IMR-90 (cell line): Measurements from ENCODE around the gene CPA5. TPM values are rescaled to one million over a fixed set of nuclear protein-coding genes. Genes with fewer than 3 reads are reported as not detected.

Experiments used
- ATAC-seq: fragments of 200-7000 bp; cut with Tn5 transposase; 2 replicates; pipeline ENCODE4 v1.9.1; 2020; ENCODE audit warnings: low read depth, mild to moderate bottlenecking, moderate library complexity
- BruUV-seq: library from RNA; stranded (reverse); fragments of 400-500 nt; replicated peaks from 2 replicates; lab custom pipeline; 2021; lab: Mats Ljungman, UMichigan
- CTCF ChIA-PET: fragments of 300-600 bp; formaldehyde crosslinking; extraction: SDS; loops from one replicate; lab custom pipeline; 2021; ENCODE audit warnings: antibody characterized with exemption; lab: Yijun Ruan, JAX
- POLR2A ChIA-PET: fragments of 300-600 bp; sonication (Branson Sonifier 250); formaldehyde crosslinking; loops from one replicate; lab custom pipeline; 2022; ENCODE audit warnings: antibody characterized with exemption; ENCODE audit not compliant: unreplicated experiment; lab: Charles Lee
- DNase-seq: peaks from one replicate; pipeline ENCODE4 v3.0.0; 2013
- H2AFZ ChIP-seq: replicated peaks from 2 replicates; pipeline ENCODE3; 2013; ENCODE audit warnings: low read length, mild to moderate bottlenecking; ENCODE audit not compliant: poor library complexity
- H2AK5ac ChIP-seq: 2 replicates; pipeline ENCODE4 v1.6.1; 2013; ENCODE audit warnings: low read depth, low read length, inconsistent platforms
- H2AK9ac ChIP-seq: replicated peaks from 2 replicates; pipeline ENCODE3; 2013; ENCODE audit warnings: mild to moderate bottlenecking, low read depth, low read length, moderate library complexity; ENCODE audit not compliant: poor library complexity
- H2BK120ac ChIP-seq: 2 replicates; pipeline ENCODE4 v1.6.1; 2013; ENCODE audit warnings: low read depth, low read length, inconsistent platforms
- H2BK15ac ChIP-seq: 3 replicates; pipeline ENCODE4 v1.6.1; 2013; ENCODE audit warnings: low read depth, low read length, inconsistent platforms
- H2BK20ac ChIP-seq: 2 replicates; pipeline ENCODE4 v1.6.1; 2013; ENCODE audit warnings: low read depth, mild to moderate bottlenecking, inconsistent platforms, low read length, moderate library complexity
- H2BK5ac ChIP-seq: 2 replicates; pipeline ENCODE4 v1.6.1; 2013; ENCODE audit warnings: mild to moderate bottlenecking, low read depth, low read length, inconsistent platforms; ENCODE audit not compliant: poor library complexity, severe bottlenecking
- H3K14ac ChIP-seq: replicated peaks from 2 replicates; pipeline ENCODE4 v1.6.1; 2013; ENCODE audit warnings: low read depth, low read length, inconsistent platforms
- H3K18ac ChIP-seq: 2 replicates; pipeline ENCODE4 v1.6.1; 2013; ENCODE audit warnings: low read depth, low read length, control low read depth
- H3K23ac ChIP-seq: 2 replicates; pipeline ENCODE4 v1.6.1; 2013; ENCODE audit warnings: low read depth, low read length, inconsistent platforms
- H3K27ac ChIP-seq: 2 replicates; pipeline ENCODE4 v1.5.1; 2013; ENCODE audit warnings: mild to moderate bottlenecking, control low read depth, low read length; ENCODE audit not compliant: insufficient read depth
- H3K27me3 ChIP-seq: 2 replicates; pipeline ENCODE4 v1.6.1; 2013; ENCODE audit warnings: low read length; ENCODE audit not compliant: control insufficient read depth, insufficient read depth
- H3K36me3 ChIP-seq: 2 replicates; pipeline ENCODE4 v1.6.1; 2013; ENCODE audit warnings: low read length, mixed read lengths; ENCODE audit not compliant: control insufficient read depth, insufficient read depth
- H3K4ac ChIP-seq: 2 replicates; pipeline ENCODE4 v1.6.1; 2013; ENCODE audit warnings: low read depth, low read length, inconsistent platforms
- H3K4me1 ChIP-seq: 2 replicates; pipeline ENCODE4 v1.6.1; 2013; ENCODE audit warnings: low read length, mixed read lengths; ENCODE audit not compliant: control insufficient read depth, insufficient read depth
- H3K4me2 ChIP-seq: 2 replicates; pipeline ENCODE4 v1.6.1; 2013; ENCODE audit warnings: low read depth, mild to moderate bottlenecking, control low read depth, low read length, moderate library complexity
- H3K4me3 ChIP-seq: 2 replicates; pipeline ENCODE4 v1.5.1; 2013; ENCODE audit warnings: low read depth, mild to moderate bottlenecking, control low read depth, low read length, moderate library complexity; ENCODE audit not compliant: insufficient read depth
- H3K56ac ChIP-seq: 2 replicates; pipeline ENCODE4 v1.6.1; 2013; ENCODE audit warnings: low read length, inconsistent platforms; ENCODE audit not compliant: insufficient read depth; ENCODE audit errors: extremely low read depth
- H3K79me1 ChIP-seq, 2 experiments: 2 replicates each; pipeline ENCODE4 v1.6.1; 2013; ENCODE audit warnings: low read length in 2 of 2, inconsistent platforms in 1 of 2, low read depth in 1 of 2
- H3K9ac ChIP-seq: 2 replicates; pipeline ENCODE4 v1.6.1; 2013; ENCODE audit warnings: low read depth, low read length, control low read depth
- H3K9me1 ChIP-seq: 2 replicates; pipeline ENCODE4 v1.6.1; 2013; ENCODE audit warnings: low read length, inconsistent platforms; ENCODE audit not compliant: insufficient read depth
- H3K9me3 ChIP-seq: 2 replicates; pipeline ENCODE4 v1.6.1; 2013; ENCODE audit warnings: low read length; ENCODE audit not compliant: control insufficient read depth, insufficient read depth
- H4K20me1 ChIP-seq: 2 replicates; pipeline ENCODE4 v1.6.1; 2013; ENCODE audit warnings: low read length, inconsistent platforms; ENCODE audit not compliant: insufficient read depth
- H4K5ac ChIP-seq: 2 replicates; pipeline ENCODE4 v1.6.1; 2013; ENCODE audit warnings: mild to moderate bottlenecking, low read depth, low read length, control low read depth
- H4K8ac ChIP-seq, 2 experiments: 2 replicates each; pipeline ENCODE4 v1.6.1; 2013; ENCODE audit warnings: low read depth in 2 of 2, low read length in 2 of 2, control low read depth in 1 of 2, inconsistent platforms in 1 of 2
- H4K91ac ChIP-seq: 2 replicates; pipeline ENCODE4 v1.6.1; 2013; ENCODE audit warnings: low read depth, low read length, inconsistent platforms; ENCODE audit not compliant: insufficient read depth
- BHLHE40 ChIP-seq: fragments of 150-350 bp; IDR thresholded peaks from 2 replicates; pipeline ENCODE4 v1.6.1; 2016; ENCODE audit warnings: mild to moderate bottlenecking, low read depth, low read length
- CEBPB ChIP-seq: IDR thresholded peaks from 2 replicates; pipeline ENCODE4 v1.6.1; 2012; ENCODE audit warnings: low read depth, low read length, improper control_type of control experiment
- CHD1 ChIP-seq: IDR thresholded peaks from 2 replicates; pipeline ENCODE4 v1.6.1; 2012; ENCODE audit warnings: low read depth, low read length, improper control_type of control experiment
- FOS ChIP-seq: fragments of 150-350 bp; IDR thresholded peaks from 2 replicates; pipeline ENCODE4 v1.6.1; 2016; ENCODE audit warnings: low read depth, low read length
- MAFK ChIP-seq: IDR thresholded peaks from 2 replicates; pipeline ENCODE4 v1.6.1; 2012; ENCODE audit warnings: low read depth, low read length, improper control_type of control experiment
- MAZ ChIP-seq: IDR thresholded peaks from 2 replicates; pipeline ENCODE4 v1.6.1; 2012; ENCODE audit warnings: low read depth, mild to moderate bottlenecking, low read length, improper control_type of control experiment, moderate library complexity, borderline replicate concordance
- MXI1 ChIP-seq: IDR thresholded peaks from 2 replicates; pipeline ENCODE4 v1.6.1; 2012; ENCODE audit warnings: low read depth, mild to moderate bottlenecking, low read length, moderate library complexity, borderline replicate concordance
- NFE2L2 ChIP-seq: fragments of 150-350 bp; IDR thresholded peaks from 2 replicates; pipeline ENCODE4 v1.6.1; 2016; ENCODE audit warnings: low read depth, mild to moderate bottlenecking, low read length
- POLR2A ChIP-seq: IDR thresholded peaks from 2 replicates; pipeline ENCODE4 v1.6.1; 2012; ENCODE audit warnings: mild to moderate bottlenecking, low read depth, low read length
- RAD21 ChIP-seq: IDR thresholded peaks from 2 replicates; pipeline ENCODE4 v1.6.1; 2012; ENCODE audit warnings: low read length, improper control_type of control experiment
- RCOR1 ChIP-seq: IDR thresholded peaks from 2 replicates; pipeline ENCODE4 v1.6.1; 2012; ENCODE audit warnings: mild to moderate bottlenecking, low read length, improper control_type of control experiment; ENCODE audit not compliant: insufficient replicate concordance
- RFX5 ChIP-seq: IDR thresholded peaks from 2 replicates; pipeline ENCODE4 v1.8.0; 2012; ENCODE audit warnings: low read depth, mild to moderate bottlenecking, low read length, moderate library complexity
- SMC3 ChIP-seq: fragments of 150-350 bp; IDR thresholded peaks from 2 replicates; pipeline ENCODE4 v1.6.1; 2016; ENCODE audit warnings: low read depth, mild to moderate bottlenecking, antibody characterized with exemption, low read length, moderate library complexity
- WGBS, 2 experiments: methylation state at CpG; one replicate each; pipeline versions ENCODE4 v1.1.5 to v1.1.7; 2013; ENCODE audit warnings: missing lambda C conversion rate in 2 of 2; ENCODE audit not compliant: insufficient read length in 1 of 2; ENCODE audit errors: extremely low coverage in 2 of 2; 5-methylcytosine and 5-hydroxymethylcytosine counted together
- dilution Hi-C: fragments of 300-500 bp; cut with HindIII; formaldehyde crosslinking; loops from one replicate; pipeline ENCODE4 v1.14.3; 2018; ENCODE audit warnings: low sequenced_read_pairs; ENCODE audit not compliant: unreplicated experiment
- in situ Hi-C: fragments of 300-500 bp; cut with MboI; formaldehyde crosslinking; loops from 3 replicates; pipeline ENCODE4 v1.14.3; 2019; ENCODE audit warnings: low sequenced_read_pairs, inconsistent platforms, mixed read lengths
- intact Hi-C: fragments of 100-400 bp; cut with micrococcal nuclease; formaldehyde crosslinking; loops from 2 replicates; pipeline ENCODE4 v1.10.0; 2022
- polyA plus RNA-seq, 3 experiments: library from polyadenylated mRNA; depleted of rRNA; stranded (reverse); fragments of >200 nt; gene quantifications; 2 replicates each; pipeline ENCODE4 v1.2.3, GENCODE V29; 2012; ENCODE audit warnings: low replicate concordance in 1 of 3
- total RNA-seq: library from RNA; depleted of rRNA; stranded (reverse); fragments of >200 nt; gene quantifications from 2 replicates; pipeline ENCODE4 v1.2.3, GENCODE V29; 2012
- TF ChIP-seq, protein P1 (sequence below): fragments of 150-350 bp; IDR thresholded peaks from 2 replicates; pipeline ENCODE4 v1.6.1; 2016; ENCODE audit warnings: low read depth, mild to moderate bottlenecking, low read length, moderate library complexity, borderline replicate concordance
- TF ChIP-seq, protein P2 (sequence below): conservative IDR thresholded peaks from 2 replicates; pipeline ENCODE4 v1.5.1; 2012; ENCODE audit warnings: mild to moderate bottlenecking, low read depth, low read length, improper control_type of control experiment

Gene CPA5
- total and polyA plus RNA-seq, 2 of the 4 experiments (the other 2 are of a cell fraction): under 0.01 to 0.86 TPM

DNA sequence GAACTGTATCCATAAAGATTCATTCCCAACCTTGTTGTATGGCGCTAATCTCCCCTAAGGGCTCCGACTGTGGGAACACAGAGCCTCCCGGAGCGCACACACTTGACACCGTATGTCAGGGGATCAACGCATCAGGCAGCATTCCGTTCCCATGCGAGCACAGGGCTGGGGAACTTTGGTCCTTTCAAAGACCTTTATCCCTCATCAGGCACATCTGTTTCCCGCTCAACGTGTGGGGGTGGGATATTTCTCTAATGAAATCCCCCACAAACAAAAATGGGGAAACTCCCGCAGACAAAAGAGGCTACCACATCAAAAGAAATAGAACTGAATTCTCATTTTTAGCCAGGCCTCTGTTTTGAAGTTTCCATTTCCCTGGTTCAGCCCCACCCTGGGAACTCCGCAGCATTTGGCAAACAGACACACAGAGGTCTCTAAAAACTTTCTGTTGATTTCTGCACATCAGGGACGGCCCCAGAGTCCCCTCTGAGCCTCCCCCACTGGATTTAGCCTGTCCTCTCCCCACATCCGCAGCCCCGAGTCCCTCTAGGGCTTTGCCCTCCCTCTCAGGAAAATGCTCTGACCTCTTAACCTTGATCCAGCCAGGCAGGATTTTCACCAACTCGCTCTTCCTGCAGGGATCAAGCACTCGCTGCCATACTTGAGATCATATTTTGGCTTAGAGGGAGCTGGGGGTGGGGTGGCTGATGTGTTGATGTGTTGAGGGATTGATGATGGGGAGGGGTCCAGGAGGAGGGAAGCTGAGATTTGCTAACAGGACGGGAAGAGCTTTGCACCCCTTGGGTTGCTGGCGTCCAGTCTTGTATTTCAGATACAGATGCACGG, 6.6 kb downstream of the CPA5 start:
- H3K4me2 ChIP-seq: no peak overlapping the region
- in situ Hi-C loops (no loop called here), dilution Hi-C loops (no loop called here), intact Hi-C loops (loop anchor here (10.0 kb wide), 1 partner anchor 144 kb away; the partner anchor contains the start of gene MEST)
- no peak overlapping the region for H3K9ac ChIP-seq
- no peaks in the 10 kb centered on the region for H4K20me1 ChIP-seq
- ChIA-PET POLR2A (no interaction called here), CTCF (no interaction called here)
- DNase-seq (no peak), ATAC-seq (no peak)
- no TSS peak for BruUV-seq
- WGBS, 2 experiments: 59% methylated on average over 5 of the region's 20 CpGs; no CpG with 5 or more reads in 1 of the 2 experiments
- H2BK5ac ChIP-seq: no peak overlapping the region
- H2AK9ac ChIP-seq: peak overlapping the region; percentile 47
- no peaks in the 10 kb centered on the region for H3K27me3 ChIP-seq
- H3K18ac ChIP-seq: peak overlapping the region; percentile 95; the same call in 1 of the 2 replicates
- H4K5ac ChIP-seq: peak overlapping the region; percentile 35; the same call in 1 of the 2 replicates
- H3K27ac ChIP-seq: no peak overlapping the region
- peak overlapping the region; percentile 50 for H2AFZ ChIP-seq
- H3K4me1 ChIP-seq: peaks cover 23% of the 10 kb centered on the region
- H3K4ac ChIP-seq: peak overlapping the region; percentile 90
- peak overlapping the region; percentile 86 for H2BK20ac ChIP-seq
- H2BK120ac ChIP-seq: peak overlapping the region; percentile 95
- no peak overlapping the region for H3K56ac ChIP-seq
- peak overlapping the region; percentile 48 for H3K14ac ChIP-seq
- H3K4me3 ChIP-seq: no peak overlapping the region
- peak overlapping the region; percentile 91 for H4K91ac ChIP-seq
- peak overlapping the region; percentile 90 for H2AK5ac ChIP-seq
- no peak overlapping the region for H3K23ac ChIP-seq
- H3K9me3 ChIP-seq: no peaks in the 10 kb centered on the region
- H3K79me1 ChIP-seq: peaks cover 0 to 6% of the 10 kb centered on the region in 2 experiments; a peak in 1 of 4 replicates
- peaks cover 18% of the 10 kb centered on the region for H3K9me1 ChIP-seq
- peak overlapping the region; percentile 92; the same call in 2 of the 3 replicates for H2BK15ac ChIP-seq
- peak overlapping the region; percentile 82 to 91; a peak in 3 of 4 replicates for H4K8ac ChIP-seq
- no peaks in the 10 kb centered on the region for H3K36me3 ChIP-seq
- TF ChIP-seq BHLHE40 (no peak), MAZ (no peak), MXI1 (no peak), RCOR1 (no peak), MAFK (no peak), CHD1 (no peak), CEBPB (no peak), RAD21 (no peak), FOS (no peak), SMC3 (no peak), RFX5 (no peak), NFE2L2 (no peak), POLR2A (no peak)
- TF ChIP-seq, protein P1, sequence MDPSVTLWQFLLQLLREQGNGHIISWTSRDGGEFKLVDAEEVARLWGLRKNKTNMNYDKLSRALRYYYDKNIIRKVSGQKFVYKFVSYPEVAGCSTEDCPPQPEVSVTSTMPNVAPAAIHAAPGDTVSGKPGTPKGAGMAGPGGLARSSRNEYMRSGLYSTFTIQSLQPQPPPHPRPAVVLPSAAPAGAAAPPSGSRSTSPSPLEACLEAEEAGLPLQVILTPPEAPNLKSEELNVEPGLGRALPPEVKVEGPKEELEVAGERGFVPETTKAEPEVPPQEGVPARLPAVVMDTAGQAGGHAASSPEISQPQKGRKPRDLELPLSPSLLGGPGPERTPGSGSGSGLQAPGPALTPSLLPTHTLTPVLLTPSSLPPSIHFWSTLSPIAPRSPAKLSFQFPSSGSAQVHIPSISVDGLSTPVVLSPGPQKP: no peak
- TF ChIP-seq, protein P2, sequence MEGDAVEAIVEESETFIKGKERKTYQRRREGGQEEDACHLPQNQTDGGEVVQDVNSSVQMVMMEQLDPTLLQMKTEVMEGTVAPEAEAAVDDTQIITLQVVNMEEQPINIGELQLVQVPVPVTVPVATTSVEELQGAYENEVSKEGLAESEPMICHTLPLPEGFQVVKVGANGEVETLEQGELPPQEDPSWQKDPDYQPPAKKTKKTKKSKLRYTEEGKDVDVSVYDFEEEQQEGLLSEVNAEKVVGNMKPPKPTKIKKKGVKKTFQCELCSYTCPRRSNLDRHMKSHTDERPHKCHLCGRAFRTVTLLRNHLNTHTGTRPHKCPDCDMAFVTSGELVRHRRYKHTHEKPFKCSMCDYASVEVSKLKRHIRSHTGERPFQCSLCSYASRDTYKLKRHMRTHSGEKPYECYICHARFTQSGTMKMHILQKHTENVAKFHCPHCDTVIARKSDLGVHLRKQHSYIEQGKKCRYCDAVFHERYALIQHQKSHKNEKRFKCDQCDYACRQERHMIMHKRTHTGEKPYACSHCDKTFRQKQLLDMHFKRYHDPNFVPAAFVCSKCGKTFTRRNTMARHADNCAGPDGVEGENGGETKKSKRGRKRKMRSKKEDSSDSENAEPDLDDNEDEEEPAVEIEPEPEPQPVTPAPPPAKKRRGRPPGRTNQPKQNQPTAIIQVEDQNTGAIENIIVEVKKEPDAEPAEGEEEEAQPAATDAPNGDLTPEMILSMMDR: no peak
